HepG2 (cell line): ENCODE results near the gene SCAMP3. TPM values are rescaled to one million over a fixed set of nuclear protein-coding genes. Genes with fewer than 3 reads are reported as not detected.
A peak's percentile ranks its signal among the peaks of the same experiment; 100 is the strongest.

Source experiments
- HOXA7 ChIP-seq: sonication (generic); formaldehyde crosslinking; IDR thresholded peaks from 2 replicates; pipeline ENCODE4 v1.8.1; 2022; ENCODE audit warnings: mild to moderate bottlenecking, missing genetic modification reagents, moderate library complexity
- KLF9 ChIP-seq: IDR thresholded peaks from 2 replicates; pipeline ENCODE4 v1.6.1; 2016; ENCODE audit warnings: low read depth
- KMT2B ChIP-seq: IDR thresholded peaks from 2 replicates; pipeline ENCODE4 v1.6.1; 2016; ENCODE audit warnings: missing genetic modification reagents, missing compliant biosample characterization
- MYC ChIP-seq: sonication (generic); formaldehyde crosslinking; IDR thresholded peaks from 2 replicates; pipeline ENCODE4 v1.9.0; 2021; ENCODE audit warnings: missing genetic modification reagents, borderline replicate concordance
- NR2F6 ChIP-seq, 2 experiments: IDR thresholded peaks; 2 replicates each; pipeline ENCODE4 v1.6.1; 2016; ENCODE audit warnings: antibody characterized with exemption in 1 of 2, mild to moderate bottlenecking in 1 of 2
- PAWR ChIP-seq: sonication (generic); formaldehyde crosslinking; IDR thresholded peaks from 2 replicates; pipeline ENCODE4 v1.4.0; 2020; ENCODE audit warnings: missing genetic modification reagents, mild to moderate bottlenecking, borderline replicate concordance
- RARA ChIP-seq: IDR thresholded peaks from 2 replicates; pipeline ENCODE4 v1.6.1; 2016; ENCODE audit warnings: missing genetic modification reagents, missing compliant biosample characterization
- SMARCE1 ChIP-seq: fragments of 450-650 bp; IDR thresholded peaks from 2 replicates; pipeline ENCODE4 v1.6.1; 2017; ENCODE audit warnings: borderline replicate concordance
- TEAD3 ChIP-seq: optimal IDR thresholded peaks from 2 replicates; pipeline ENCODE3; 2016; ENCODE audit warnings: borderline replicate concordance
- ZNF136 ChIP-seq: sonication (generic); formaldehyde crosslinking; IDR thresholded peaks from 2 replicates; pipeline ENCODE4 v1.8.1; 2022; ENCODE audit warnings: low read depth, mild to moderate bottlenecking, moderate library complexity, missing genetic modification reagents
- ZNF207 ChIP-seq: fragments of 450-650 bp; IDR thresholded peaks from 2 replicates; pipeline ENCODE4 v1.6.1; 2016; ENCODE audit warnings: antibody characterized with exemption, borderline replicate concordance
- ZNF234 ChIP-seq: sonication (generic); formaldehyde crosslinking; conservative IDR thresholded peaks from 2 replicates; pipeline ENCODE4 v1.5.1; 2020; ENCODE audit warnings: mild to moderate bottlenecking, missing genetic modification reagents
- ZNF335 ChIP-seq: sonication (generic); formaldehyde crosslinking; IDR thresholded peaks from 2 replicates; pipeline ENCODE4 v1.4.0; 2020; ENCODE audit warnings: missing genetic modification reagents
- ZNF451 ChIP-seq: sonication (generic); formaldehyde crosslinking; IDR thresholded peaks from 2 replicates; pipeline ENCODE4 v1.5.0; 2020; ENCODE audit warnings: mild to moderate bottlenecking, missing genetic modification reagents
- ZNF724P ChIP-seq: sonication (generic); formaldehyde crosslinking; IDR thresholded peaks from 2 replicates; pipeline ENCODE4 v1.8.0; 2022; ENCODE audit warnings: missing genetic modification reagents, borderline replicate concordance
- ZNF83 ChIP-seq: sonication (generic); formaldehyde crosslinking; IDR thresholded peaks from 2 replicates; pipeline ENCODE4 v1.4.0; 2020; ENCODE audit warnings: missing genetic modification reagents, mild to moderate bottlenecking, borderline replicate concordance
- ZSCAN30 ChIP-seq: sonication (generic); formaldehyde crosslinking; IDR thresholded peaks from 2 replicates; pipeline ENCODE4 v1.5.0; 2020; ENCODE audit warnings: mild to moderate bottlenecking, missing genetic modification reagents
- polyA plus RNA-seq, 8 experiments: library from polyadenylated mRNA; depleted of rRNA in 3 of 8; stranded (reverse) in 7 of 8; unstranded in 1 of 8; fragments of >200 nt; fragmentation: Illumina TruSeq in 4 of 8; extraction: Trizol in 4 of 8; gene quantifications; 2 replicates each; pipeline versions ENCODE4 v1.2.1 to v1.2.3, GENCODE V29; 2011 to 2016; ENCODE audit warnings: low read depth in 4 of 8, missing spikeins in 1 of 8, mixed read lengths in 1 of 8; ENCODE audit not compliant: insufficient read depth in 1 of 8
- total RNA-seq, 5 experiments: library from RNA; depleted of rRNA; stranded (reverse); fragments of >200 nt; fragmentation: Illumina TruSeq; extraction: Trizol; gene quantifications; 2 replicates each; pipeline ENCODE4 v1.2.3, GENCODE V29; 2016; ENCODE audit warnings: low read depth in 1 of 5
- TF ChIP-seq, protein P1 (sequence below): sonication (generic); formaldehyde crosslinking; IDR thresholded peaks from 2 replicates; pipeline ENCODE4 v1.4.0; 2020; ENCODE audit warnings: mild to moderate bottlenecking, missing genetic modification reagents
- TF ChIP-seq, protein P2 (sequence below): IDR thresholded peaks from 2 replicates; pipeline ENCODE4 v1.6.1; 2018; ENCODE audit warnings: missing genetic modification reagents, mild to moderate bottlenecking, missing compliant biosample characterization
- TF ChIP-seq, protein P3 (sequence below): IDR thresholded peaks from 2 replicates; pipeline ENCODE4 v1.6.1; 2016; ENCODE audit warnings: mild to moderate bottlenecking, missing biosample characterization, missing genetic modification reagents
- TF ChIP-seq, protein P4 (sequence below): sonication (generic); formaldehyde crosslinking; IDR thresholded peaks from 2 replicates; pipeline ENCODE4 v1.8.1; 2022; ENCODE audit warnings: mild to moderate bottlenecking, missing genetic modification reagents
- TF ChIP-seq, protein P5 (sequence below): IDR thresholded peaks from 2 replicates; pipeline ENCODE4 v1.6.1; 2012; ENCODE audit warnings: low read length, improper control_type of control experiment

Gene SCAMP3
- total and polyA plus RNA-seq, 2 of the 13 experiments (the other 11 are each of a cell fraction or from before 2014, with no cell fraction given) = 46.8 to 83.3 TPM

DNA sequence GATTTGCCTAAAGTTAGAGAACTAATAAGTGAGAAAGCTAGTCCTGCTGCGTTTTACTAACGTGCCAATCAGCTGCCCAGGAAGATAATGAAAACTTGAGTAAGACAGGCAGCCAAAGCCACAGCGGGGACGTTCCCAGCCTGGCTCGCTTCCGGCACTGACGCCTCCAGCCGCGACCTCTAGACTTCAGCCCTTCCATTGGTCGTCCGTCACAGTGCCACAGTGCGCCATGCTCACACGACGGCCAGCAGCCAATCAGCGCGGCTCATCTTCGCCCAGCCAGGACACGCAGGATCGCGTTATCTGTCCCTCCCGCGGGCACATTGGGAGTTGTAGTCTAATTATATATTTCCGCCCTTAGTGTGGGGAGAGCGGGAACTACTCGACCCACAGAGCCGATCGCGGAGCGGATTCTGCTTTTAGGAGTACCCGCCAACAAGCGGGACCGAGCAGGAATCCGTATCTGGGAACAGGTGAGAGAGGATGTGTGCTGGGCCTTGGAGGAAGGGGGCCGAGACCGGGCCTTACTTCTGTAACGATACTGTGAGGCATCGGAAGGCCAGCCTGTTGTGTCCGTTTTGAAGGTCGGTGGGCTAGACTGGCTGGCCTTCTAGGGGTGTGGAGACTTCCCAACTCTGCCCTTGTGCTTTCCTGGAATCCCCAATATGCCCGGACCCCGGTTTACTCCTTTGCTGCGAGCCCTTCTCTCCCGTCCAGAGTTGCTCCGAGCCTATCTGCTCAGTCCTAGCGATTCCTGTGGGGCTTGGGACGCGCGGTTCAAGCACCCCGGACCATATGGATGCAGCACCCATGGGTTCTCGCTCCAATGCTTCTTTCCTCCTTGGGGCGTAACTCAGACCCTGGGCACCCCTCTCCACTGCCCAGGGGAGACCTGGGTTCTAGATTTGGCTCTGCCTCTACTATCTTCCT is 46.6 kb upstream of the SCAMP3 start, which contains the start of gene FDPS (continued):
- no peak for TF ChIP-seq TEAD3 (CRISPR knock-in tag)
- TF ChIP-seq HOXA7 = no peak
- no peak; the same call in none of the 2 replicates for TF ChIP-seq KMT2B
- 0 out of 2 replicates have a peak, but pooled peaks have one; percentile 30 for TF ChIP-seq NR2F6 (IDR thresholded peaks at IDR 0.05)
- no peak for TF ChIP-seq NR2F6 (CRISPR knock-in tag; IDR thresholded peaks at IDR 0.05)
- TF ChIP-seq, protein P1, sequence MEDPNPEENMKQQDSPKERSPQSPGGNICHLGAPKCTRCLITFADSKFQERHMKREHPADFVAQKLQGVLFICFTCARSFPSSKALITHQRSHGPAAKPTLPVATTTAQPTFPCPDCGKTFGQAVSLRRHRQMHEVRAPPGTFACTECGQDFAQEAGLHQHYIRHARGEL (CRISPR knock-in tag) = no peak
- TF ChIP-seq, protein P2, sequence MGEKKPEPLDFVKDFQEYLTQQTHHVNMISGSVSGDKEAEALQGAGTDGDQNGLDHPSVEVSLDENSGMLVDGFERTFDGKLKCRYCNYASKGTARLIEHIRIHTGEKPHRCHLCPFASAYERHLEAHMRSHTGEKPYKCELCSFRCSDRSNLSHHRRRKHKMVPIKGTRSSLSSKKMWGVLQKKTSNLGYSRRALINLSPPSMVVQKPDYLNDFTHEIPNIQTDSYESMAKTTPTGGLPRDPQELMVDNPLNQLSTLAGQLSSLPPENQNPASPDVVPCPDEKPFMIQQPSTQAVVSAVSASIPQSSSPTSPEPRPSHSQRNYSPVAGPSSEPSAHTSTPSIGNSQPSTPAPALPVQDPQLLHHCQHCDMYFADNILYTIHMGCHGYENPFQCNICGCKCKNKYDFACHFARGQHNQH (CRISPR knock-in tag) = 0 out of 2 replicates have a peak, but pooled peaks have one; percentile 38
- no peak for TF ChIP-seq RARA
- no peak for TF ChIP-seq ZNF136 (CRISPR knock-in tag)
- TF ChIP-seq SMARCE1 = no peak
- TF ChIP-seq ZNF83 (CRISPR knock-in tag) = no peak
- TF ChIP-seq ZNF724P (CRISPR knock-in tag) = no peak
- TF ChIP-seq, protein P3, sequence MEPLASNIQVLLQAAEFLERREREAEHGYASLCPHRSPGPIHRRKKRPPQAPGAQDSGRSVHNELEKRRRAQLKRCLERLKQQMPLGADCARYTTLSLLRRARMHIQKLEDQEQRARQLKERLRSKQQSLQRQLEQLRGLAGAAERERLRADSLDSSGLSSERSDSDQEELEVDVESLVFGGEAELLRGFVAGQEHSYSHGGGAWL (CRISPR knock-in tag) = peak; percentile 60; the same call in 1 of the 2 replicates
- no peak for TF ChIP-seq ZNF234 (CRISPR knock-in tag)
- TF ChIP-seq, protein P4, sequence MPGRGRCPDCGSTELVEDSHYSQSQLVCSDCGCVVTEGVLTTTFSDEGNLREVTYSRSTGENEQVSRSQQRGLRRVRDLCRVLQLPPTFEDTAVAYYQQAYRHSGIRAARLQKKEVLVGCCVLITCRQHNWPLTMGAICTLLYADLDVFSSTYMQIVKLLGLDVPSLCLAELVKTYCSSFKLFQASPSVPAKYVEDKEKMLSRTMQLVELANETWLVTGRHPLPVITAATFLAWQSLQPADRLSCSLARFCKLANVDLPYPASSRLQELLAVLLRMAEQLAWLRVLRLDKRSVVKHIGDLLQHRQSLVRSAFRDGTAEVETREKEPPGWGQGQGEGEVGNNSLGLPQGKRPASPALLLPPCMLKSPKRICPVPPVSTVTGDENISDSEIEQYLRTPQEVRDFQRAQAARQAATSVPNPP (CRISPR knock-in tag) = no peak
- peak; percentile 56; the same call in 1 of the 2 replicates for TF ChIP-seq ZNF335 (CRISPR knock-in tag)
- 0 out of 2 replicates have a peak, but pooled peaks have one; percentile 86 for TF ChIP-seq ZNF451 (CRISPR knock-in tag)
- peak; percentile 56; the same call in 1 of the 2 replicates for TF ChIP-seq MYC (CRISPR knock-in tag)
- no peak for TF ChIP-seq KLF9 (CRISPR knock-in tag)
- TF ChIP-seq PAWR (CRISPR knock-in tag) = no peak; the same call in 1 of the 2 replicates
- TF ChIP-seq, protein P5, sequence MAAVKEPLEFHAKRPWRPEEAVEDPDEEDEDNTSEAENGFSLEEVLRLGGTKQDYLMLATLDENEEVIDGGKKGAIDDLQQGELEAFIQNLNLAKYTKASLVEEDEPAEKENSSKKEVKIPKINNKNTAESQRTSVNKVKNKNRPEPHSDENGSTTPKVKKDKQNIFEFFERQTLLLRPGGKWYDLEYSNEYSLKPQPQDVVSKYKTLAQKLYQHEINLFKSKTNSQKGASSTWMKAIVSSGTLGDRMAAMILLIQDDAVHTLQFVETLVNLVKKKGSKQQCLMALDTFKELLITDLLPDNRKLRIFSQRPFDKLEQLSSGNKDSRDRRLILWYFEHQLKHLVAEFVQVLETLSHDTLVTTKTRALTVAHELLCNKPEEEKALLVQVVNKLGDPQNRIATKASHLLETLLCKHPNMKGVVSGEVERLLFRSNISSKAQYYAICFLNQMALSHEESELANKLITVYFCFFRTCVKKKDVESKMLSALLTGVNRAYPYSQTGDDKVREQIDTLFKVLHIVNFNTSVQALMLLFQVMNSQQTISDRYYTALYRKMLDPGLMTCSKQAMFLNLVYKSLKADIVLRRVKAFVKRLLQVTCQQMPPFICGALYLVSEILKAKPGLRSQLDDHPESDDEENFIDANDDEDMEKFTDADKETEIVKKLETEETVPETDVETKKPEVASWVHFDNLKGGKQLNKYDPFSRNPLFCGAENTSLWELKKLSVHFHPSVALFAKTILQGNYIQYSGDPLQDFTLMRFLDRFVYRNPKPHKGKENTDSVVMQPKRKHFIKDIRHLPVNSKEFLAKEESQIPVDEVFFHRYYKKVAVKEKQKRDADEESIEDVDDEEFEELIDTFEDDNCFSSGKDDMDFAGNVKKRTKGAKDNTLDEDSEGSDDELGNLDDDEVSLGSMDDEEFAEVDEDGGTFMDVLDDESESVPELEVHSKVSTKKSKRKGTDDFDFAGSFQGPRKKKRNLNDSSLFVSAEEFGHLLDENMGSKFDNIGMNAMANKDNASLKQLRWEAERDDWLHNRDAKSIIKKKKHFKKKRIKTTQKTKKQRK = no peak
- peak; percentile 86; the same call in 1 of the 2 replicates for TF ChIP-seq ZSCAN30 (CRISPR knock-in tag)
- TF ChIP-seq ZNF207 = no peak
